Neural cell (in vitro differentiated cells): Measurements from ENCODE around the gene MAGEF1. TPM values are rescaled to one million over a fixed set of nuclear protein-coding genes. Genes with fewer than 3 reads are reported as not detected.
A peak's percentile ranks its signal among the peaks of the same experiment; 100 is the strongest.

Experiments used
- H2AFZ ChIP-seq: fragments of 200-600, 300-800 bp; sonication (generic), shearing (Covaris generic); 2 replicates; pipeline ENCODE4 v1.6.0; 2014; ENCODE audit warnings: low read depth, mild to moderate bottlenecking, antibody characterized with exemption, low read length, moderate library complexity
- H3F3A ChIP-seq: fragments of 200-600 bp; shearing (Covaris generic); 2 replicates; pipeline ENCODE4 v1.6.1; 2016; ENCODE audit warnings: mild to moderate bottlenecking, moderate library complexity, mixed read lengths, antibody characterized with exemption, low read length; ENCODE audit not compliant: insufficient read depth, poor library complexity, severe bottlenecking
- H3K27ac ChIP-seq: fragments of 200-600, 300-800 bp; sonication (generic), shearing (Covaris generic); 2 replicates; pipeline ENCODE4 v1.5.1; 2014; ENCODE audit warnings: mild to moderate bottlenecking, low read length, moderate library complexity
- H3K27me3 ChIP-seq: fragments of 300-800, 200-600 bp; sonication (generic), shearing (Covaris generic); 2 replicates; pipeline ENCODE4 v1.6.0; 2014; ENCODE audit warnings: mild to moderate bottlenecking, low read depth, low read length, moderate library complexity; ENCODE audit not compliant: insufficient read depth
- H3K36me3 ChIP-seq: fragments of 300-800, 200-600 bp; sonication (generic), shearing (Covaris generic); 2 replicates; pipeline ENCODE4 v1.5.1; 2014; ENCODE audit warnings: mild to moderate bottlenecking, antibody characterized with exemption, low read length, moderate library complexity; ENCODE audit not compliant: insufficient read depth
- H3K4me2 ChIP-seq: fragments of 300-800, 200-600 bp; sonication (generic), shearing (Covaris generic); 2 replicates; pipeline ENCODE4 v1.6.0; 2014; ENCODE audit warnings: mild to moderate bottlenecking, low read length
- H3K4me3 ChIP-seq: fragments of 300-800, 200-600 bp; sonication (generic), shearing (Covaris generic); 2 replicates; pipeline ENCODE4 v1.5.1; 2014; ENCODE audit warnings: mild to moderate bottlenecking, low read length, moderate library complexity
- H3K79me2 ChIP-seq: fragments of 200-600 bp; shearing (Covaris generic); replicated peaks from 2 replicates; pipeline ENCODE4 v1.6.0; 2014; ENCODE audit warnings: mild to moderate bottlenecking, low read length, moderate library complexity; ENCODE audit not compliant: insufficient read depth
- H3K9ac ChIP-seq: fragments of 300-800, 200-600 bp; sonication (generic), shearing (Covaris generic); 2 replicates; pipeline ENCODE4 v1.6.1; 2016; ENCODE audit warnings: mild to moderate bottlenecking, low read length, mixed read lengths
- H3K9me2 ChIP-seq: fragments of 200-600 bp; shearing (Covaris generic); 2 replicates; pipeline ENCODE4 v1.6.1; 2016; ENCODE audit warnings: mild to moderate bottlenecking, low read length, mixed read lengths; ENCODE audit not compliant: insufficient read depth
- H3K9me3 ChIP-seq: fragments of 200-600, 300-800 bp; sonication (generic), shearing (Covaris generic); 2 replicates; pipeline ENCODE4 v1.6.1; 2016; ENCODE audit warnings: mild to moderate bottlenecking, mixed run types, low read length, moderate library complexity, mixed read lengths
- H4K20me1 ChIP-seq: fragments of 200-600 bp; shearing (Covaris generic); 2 replicates; pipeline ENCODE4 v1.6.1; 2016; ENCODE audit warnings: mild to moderate bottlenecking, mixed run types; ENCODE audit not compliant: insufficient read depth
- CTCF ChIP-seq: fragments of 450-650 bp; IDR thresholded peaks from 2 replicates; pipeline ENCODE4 v1.5.1; 2014; ENCODE audit warnings: antibody characterized with exemption, mild to moderate bottlenecking, moderate library complexity; ENCODE audit not compliant: poor library complexity, severe bottlenecking
- EP300 ChIP-seq: fragments of 450-650 bp; conservative IDR thresholded peaks from 2 replicates; pipeline ENCODE4 v1.6.1; 2014; ENCODE audit warnings: antibody characterized with exemption, mild to moderate bottlenecking, moderate library complexity; ENCODE audit not compliant: poor library complexity, severe bottlenecking
- EZH2 ChIP-seq: fragments of 200-600, 300-800 bp; shearing (Covaris generic), sonication (generic); IDR thresholded peaks from 2 replicates; pipeline ENCODE4 v1.6.1; 2014; ENCODE audit warnings: antibody characterized with exemption, low read length, borderline replicate concordance, mild to moderate bottlenecking; ENCODE audit not compliant: insufficient read depth, poor library complexity, severe bottlenecking
- MXI1 ChIP-seq: fragments of 450-650 bp; conservative IDR thresholded peaks from 2 replicates; pipeline ENCODE4 v1.6.1; 2014; ENCODE audit warnings: antibody characterized with exemption, mild to moderate bottlenecking; ENCODE audit not compliant: poor library complexity, severe bottlenecking
- POLR2AphosphoS5 ChIP-seq: IDR thresholded peaks from 2 replicates; pipeline ENCODE4 v1.6.1; 2012
- RAD21 ChIP-seq: fragments of 450-650 bp; conservative IDR thresholded peaks from 2 replicates; pipeline ENCODE4 v1.6.1; 2014; ENCODE audit warnings: antibody characterized with exemption, mild to moderate bottlenecking, moderate library complexity
- REST ChIP-seq: IDR thresholded peaks from 2 replicates; pipeline ENCODE4 v1.6.1; 2012; ENCODE audit warnings: borderline replicate concordance
- SMC3 ChIP-seq: fragments of 450-650 bp; conservative IDR thresholded peaks from 2 replicates; pipeline ENCODE4 v1.6.1; 2014; ENCODE audit warnings: antibody characterized with exemption, mild to moderate bottlenecking, moderate library complexity; ENCODE audit not compliant: poor library complexity
- TAF1 ChIP-seq: IDR thresholded peaks from 2 replicates; pipeline ENCODE4 v1.6.1; 2012; ENCODE audit warnings: low read depth
- polyA plus RNA-seq: library from polyadenylated mRNA; depleted of rRNA; stranded (reverse); fragments of >200 nt; gene quantifications from 2 replicates; pipeline ENCODE4 v1.2.3, GENCODE V29; 2014

MAGEF1 gene
- polyA plus RNA-seq, 1 donor from 2014 or later, result 103 TPM

GRCh38 chr3:184727357-184728009 is 15.6 kb upstream of the MAGEF1 start:
- Histone ChIP-seq H3K9ac (no peak overlapping the region), H3K4me3 (no peak overlapping the region), H2AFZ (no peak overlapping the region), H3K9me2 (no peaks in the 10 kb centered on the region), H4K20me1 (no peaks in the 10 kb centered on the region), H3K4me2 (no peak overlapping the region), H3F3A (no peaks in the 10 kb centered on the region), H3K9me3 (no peaks in the 10 kb centered on the region), H3K27me3 (no peaks in the 10 kb centered on the region), H3K79me2 (no peaks in the 10 kb centered on the region), H3K36me3 (no peaks in the 10 kb centered on the region), H3K27ac (no peak overlapping the region)
- TF ChIP-seq MXI1 (no peak), POLR2AphosphoS5 (no peak), RAD21 (peak; percentile 49), SMC3 (peak; percentile 48), EP300 (no peak), EZH2 (no peak), TAF1 (no peak), CTCF (peak; percentile 67), REST (no peak)

- Histone ChIP-seq H2AFZ (no peak overlapping the region), H3K9ac (no peak overlapping the region), H3K27me3 (no peaks in the 10 kb centered on the region), H3K36me3 (no peaks in the 10 kb centered on the region), H3K4me3 (no peak overlapping the region), H3F3A (no peaks in the 10 kb centered on the region), H3K9me2 (no peaks in the 10 kb centered on the region), H4K20me1 (no peaks in the 10 kb centered on the region), H3K27ac (no peak overlapping the region), H3K4me2 (no peak overlapping the region), H3K9me3 (no peaks in the 10 kb centered on the region), H3K79me2 (no peaks in the 10 kb centered on the region)
- TF ChIP-seq RAD21 (no peak), SMC3 (no peak), POLR2AphosphoS5 (no peak), REST (no peak), TAF1 (no peak), EP300 (no peak), CTCF (no peak), EZH2 (no peak), MXI1 (no peak)
These were observed 14.6 kb upstream of the MAGEF1 start for GRCh38 chr3:184726497-184726896.
